ENCODE results near the gene CDC42BPG.
A peak's percentile ranks its signal among the peaks of the same experiment; 100 is the strongest.

CDC42BPG gene

DNA sequence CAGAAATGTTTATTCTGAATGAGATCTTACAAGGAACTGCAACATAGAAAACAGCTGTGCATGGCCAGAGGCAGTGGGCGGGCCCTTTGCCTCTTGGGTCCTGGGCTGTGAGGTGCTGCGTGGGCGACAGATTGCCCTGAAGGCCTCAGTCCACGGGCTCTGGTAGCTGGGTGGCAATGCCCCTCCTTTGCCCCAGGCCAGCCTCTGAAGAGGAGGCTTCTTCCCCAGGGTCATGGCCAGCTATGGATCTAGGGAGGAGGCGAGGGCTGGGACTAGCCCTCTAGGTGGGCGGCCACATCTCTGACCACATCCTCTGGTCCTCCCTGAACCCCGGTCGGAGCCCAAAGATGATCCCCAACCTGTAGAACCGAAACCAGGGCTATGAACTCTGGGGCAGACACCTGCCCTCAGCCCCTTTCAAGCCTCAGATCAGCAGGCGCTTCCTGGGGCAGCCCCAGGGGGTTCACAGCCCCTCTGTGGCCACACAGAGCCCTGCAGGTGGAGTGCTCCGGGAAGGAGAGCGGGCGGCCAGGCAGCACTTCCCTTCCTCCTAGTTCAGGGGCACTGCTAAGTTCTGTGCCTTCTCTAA is 6.6 kb upstream of the CDC42BPG start:
- H3K4me3 ChIP-seq (ENCODE audit: low read length, poor library complexity, severe bottlenecking) = no peak overlapping the region
- H3K4me1 ChIP-seq (ENCODE audit: insufficient read depth, low read length, poor library complexity, severe bottlenecking) = peaks cover 23% of the 10 kb centered on the region
- H3K9me2 ChIP-seq (replicated peaks; ENCODE audit: low read depth, low read length) = no peaks in the 10 kb centered on the region
- H3K79me2 ChIP-seq (ENCODE audit: insufficient read depth, low read length) = no peaks in the 10 kb centered on the region; the same call in 1 of the 2 replicates
- no peak overlapping the region for H3K4me2 ChIP-seq (ENCODE audit: low read depth, low read length, poor library complexity, severe bottlenecking)
- no peaks in the 10 kb centered on the region for H3F3A ChIP-seq (ENCODE audit: low read depth)
- H3K9me3 ChIP-seq (ENCODE audit: insufficient read depth, low read depth, low read length) = no peaks in the 10 kb centered on the region
- no peak for TF ChIP-seq EZH2phosphoT487 (IDR thresholded peaks at IDR 0.05; ENCODE audit: borderline replicate concordance)
- TF ChIP-seq, protein P1, sequence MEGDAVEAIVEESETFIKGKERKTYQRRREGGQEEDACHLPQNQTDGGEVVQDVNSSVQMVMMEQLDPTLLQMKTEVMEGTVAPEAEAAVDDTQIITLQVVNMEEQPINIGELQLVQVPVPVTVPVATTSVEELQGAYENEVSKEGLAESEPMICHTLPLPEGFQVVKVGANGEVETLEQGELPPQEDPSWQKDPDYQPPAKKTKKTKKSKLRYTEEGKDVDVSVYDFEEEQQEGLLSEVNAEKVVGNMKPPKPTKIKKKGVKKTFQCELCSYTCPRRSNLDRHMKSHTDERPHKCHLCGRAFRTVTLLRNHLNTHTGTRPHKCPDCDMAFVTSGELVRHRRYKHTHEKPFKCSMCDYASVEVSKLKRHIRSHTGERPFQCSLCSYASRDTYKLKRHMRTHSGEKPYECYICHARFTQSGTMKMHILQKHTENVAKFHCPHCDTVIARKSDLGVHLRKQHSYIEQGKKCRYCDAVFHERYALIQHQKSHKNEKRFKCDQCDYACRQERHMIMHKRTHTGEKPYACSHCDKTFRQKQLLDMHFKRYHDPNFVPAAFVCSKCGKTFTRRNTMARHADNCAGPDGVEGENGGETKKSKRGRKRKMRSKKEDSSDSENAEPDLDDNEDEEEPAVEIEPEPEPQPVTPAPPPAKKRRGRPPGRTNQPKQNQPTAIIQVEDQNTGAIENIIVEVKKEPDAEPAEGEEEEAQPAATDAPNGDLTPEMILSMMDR (conservative IDR thresholded peaks at IDR 0.05; ENCODE audit: low read length) = peak; percentile 26; the same call in 1 of the 2 replicates
- H3K36me3 ChIP-seq (ENCODE audit: insufficient read depth, low read length) = peaks cover 30% of the 10 kb centered on the region; the same call in 1 of the 2 replicates
- no peak overlapping the region for H2AFZ ChIP-seq (ENCODE audit: low read length)
- H3K27me3 ChIP-seq (ENCODE audit: insufficient read depth, low read length, poor library complexity, severe bottlenecking) = no peaks in the 10 kb centered on the region
- H3K9ac ChIP-seq (ENCODE audit: low read depth, low read length, poor library complexity, severe bottlenecking) = peak overlapping the region; percentile 30
- H4K20me1 ChIP-seq (ENCODE audit: insufficient read depth, low read length, poor library complexity, severe bottlenecking) = no peaks in the 10 kb centered on the region

DNA sequence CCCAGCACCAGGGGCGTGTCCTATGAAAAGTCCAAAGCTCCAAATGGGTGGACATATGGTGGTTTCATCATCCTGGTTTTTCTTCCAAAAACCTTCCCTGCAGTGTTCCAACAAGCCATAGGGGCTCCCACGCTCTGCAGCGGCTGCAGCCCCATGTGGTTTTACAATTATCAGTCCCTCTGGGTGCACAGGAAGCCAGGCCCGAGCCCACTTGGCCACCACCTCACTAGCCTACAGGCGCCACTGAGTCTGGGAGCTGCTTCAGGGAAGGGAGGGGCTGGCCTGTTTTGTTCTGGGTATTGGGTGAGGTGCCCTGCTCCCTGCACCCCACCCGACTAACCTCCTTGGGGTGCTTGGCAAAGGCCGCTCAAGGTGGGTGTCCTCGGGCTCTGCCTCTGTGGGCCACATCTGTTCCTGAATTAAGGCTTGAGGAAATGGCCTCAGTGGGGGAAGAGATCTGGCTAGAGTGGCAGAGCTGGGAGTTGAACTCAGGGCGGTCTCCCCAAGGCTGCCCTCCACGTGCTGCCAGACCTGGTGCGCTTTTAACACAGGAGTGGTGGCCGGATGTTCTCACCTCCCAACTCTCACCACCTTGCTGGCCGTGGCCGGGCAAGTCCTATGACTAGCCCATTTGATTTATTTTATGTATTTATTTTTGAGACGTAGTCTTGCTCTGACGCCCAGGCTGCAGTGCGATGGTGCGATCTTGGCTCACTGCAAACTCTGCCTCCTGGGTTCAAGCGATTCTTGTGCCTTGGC is 5.3 kb upstream of the CDC42BPG start:
- Histone ChIP-seq H4K20me1 (ENCODE audit: insufficient read depth, low read length, poor library complexity, severe bottlenecking) (no peaks in the 10 kb centered on the region), H3K27me3 (ENCODE audit: insufficient read depth, low read length, poor library complexity, severe bottlenecking) (no peaks in the 10 kb centered on the region), H3K4me3 (ENCODE audit: low read length, poor library complexity, severe bottlenecking) (no peak overlapping the region), H3K36me3 (ENCODE audit: insufficient read depth, low read length) (peaks cover 21% of the 10 kb centered on the region; the same call in 1 of the 2 replicates), H3K4me1 (ENCODE audit: insufficient read depth, low read length, poor library complexity, severe bottlenecking) (peaks cover 23% of the 10 kb centered on the region), H2AFZ (ENCODE audit: low read length) (no peak overlapping the region), H3F3A (ENCODE audit: low read depth) (no peaks in the 10 kb centered on the region), H3K9me2 (replicated peaks; ENCODE audit: low read depth, low read length) (no peaks in the 10 kb centered on the region), H3K4me2 (ENCODE audit: low read depth, low read length, poor library complexity, severe bottlenecking) (no peak overlapping the region), H3K79me2 (ENCODE audit: insufficient read depth, low read length) (no peaks in the 10 kb centered on the region), H3K9ac (ENCODE audit: low read depth, low read length, poor library complexity, severe bottlenecking) (no peak overlapping the region), H3K9me3 (ENCODE audit: insufficient read depth, low read depth, low read length) (no peaks in the 10 kb centered on the region)
- TF ChIP-seq, protein P1 (conservative IDR thresholded peaks at IDR 0.05; ENCODE audit: low read length) = no peak
- TF ChIP-seq EZH2phosphoT487 (IDR thresholded peaks at IDR 0.05; ENCODE audit: borderline replicate concordance) = no peak

- H4K20me1 ChIP-seq (ENCODE audit: insufficient read depth, low read length, poor library complexity, severe bottlenecking) = no peaks in the 10 kb centered on the region
- H3K9me3 ChIP-seq (ENCODE audit: insufficient read depth, low read depth, low read length) = no peaks in the 10 kb centered on the region
- peaks cover 13% of the 10 kb centered on the region; the same call in 1 of the 2 replicates for H3K36me3 ChIP-seq (ENCODE audit: insufficient read depth, low read length)
- no peak overlapping the region for H3K4me3 ChIP-seq (ENCODE audit: low read length, poor library complexity, severe bottlenecking)
- H2AFZ ChIP-seq (ENCODE audit: low read length) = 0 out of 2 replicates have a peak overlapping the region, but pooled peaks have one; percentile 46
- H3K9me2 ChIP-seq (replicated peaks; ENCODE audit: low read depth, low read length) = no peaks in the 10 kb centered on the region
- H3K79me2 ChIP-seq (ENCODE audit: insufficient read depth, low read length) = no peaks in the 10 kb centered on the region
- peaks cover 23% of the 10 kb centered on the region for H3K4me1 ChIP-seq (ENCODE audit: insufficient read depth, low read length, poor library complexity, severe bottlenecking)
- no peaks in the 10 kb centered on the region for H3F3A ChIP-seq (ENCODE audit: low read depth)
- no peak overlapping the region for H3K4me2 ChIP-seq (ENCODE audit: low read depth, low read length, poor library complexity, severe bottlenecking)
- H3K27me3 ChIP-seq (ENCODE audit: insufficient read depth, low read length, poor library complexity, severe bottlenecking) = no peaks in the 10 kb centered on the region
- TF ChIP-seq, protein P1 (conservative IDR thresholded peaks at IDR 0.05; ENCODE audit: low read length) = peak; percentile 31
- TF ChIP-seq EZH2phosphoT487 (IDR thresholded peaks at IDR 0.05; ENCODE audit: borderline replicate concordance) = no peak
- no peak overlapping the region for H3K9ac ChIP-seq (ENCODE audit: low read depth, low read length, poor library complexity, severe bottlenecking)
These were observed 4.6 kb upstream of the CDC42BPG start for GRCh38 chr11:64848826-64849597.
